ENCODE measurements around the gene TCP1. TPM values are rescaled to one million over a fixed set of nuclear protein-coding genes. Genes with fewer than 3 reads are reported as not detected.
A peak's percentile ranks its signal among the peaks of the same experiment; 100 is the strongest.

TCP1 gene
- polyA plus RNA-seq, 1 experiment, result 144 TPM

DNA sequence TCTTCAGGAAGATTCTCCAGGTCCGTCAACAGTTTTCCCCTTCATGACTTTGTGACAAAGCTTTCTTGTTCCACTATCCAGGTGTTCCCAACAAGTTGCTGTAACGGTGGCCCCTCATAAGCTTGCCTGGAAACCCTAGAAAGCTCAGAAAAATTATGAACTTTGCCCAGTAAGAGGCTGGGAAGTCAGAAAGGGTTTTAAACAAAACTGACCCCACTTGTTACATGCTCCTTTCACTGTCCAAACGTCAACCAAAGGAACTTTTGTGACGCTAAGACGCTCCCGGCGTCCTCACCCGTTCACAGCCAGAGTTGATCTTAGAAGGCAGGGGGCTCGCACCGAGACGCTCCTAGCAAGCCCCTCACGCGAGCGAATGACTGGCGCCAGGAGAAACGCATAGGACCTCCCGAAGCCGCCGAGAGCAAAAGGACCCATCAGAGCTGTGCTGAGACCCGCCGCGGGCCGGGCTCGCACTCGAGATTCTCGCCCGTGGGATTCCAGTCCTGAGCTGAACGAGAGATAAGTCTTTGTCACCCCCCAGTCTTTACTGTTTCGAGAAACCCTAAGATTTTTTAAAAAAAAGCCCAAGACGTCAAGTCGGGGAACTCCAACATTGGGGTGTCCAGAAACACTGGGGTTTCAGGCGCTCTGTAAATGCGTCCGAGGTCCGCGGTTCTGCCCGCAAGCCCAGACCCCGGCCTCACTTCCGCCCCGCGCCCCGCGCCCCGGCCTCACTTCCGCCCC, 28.1 kb downstream of the TCP1 start:
- POLR2A ChIA-PET, result no interaction called here

DNA sequence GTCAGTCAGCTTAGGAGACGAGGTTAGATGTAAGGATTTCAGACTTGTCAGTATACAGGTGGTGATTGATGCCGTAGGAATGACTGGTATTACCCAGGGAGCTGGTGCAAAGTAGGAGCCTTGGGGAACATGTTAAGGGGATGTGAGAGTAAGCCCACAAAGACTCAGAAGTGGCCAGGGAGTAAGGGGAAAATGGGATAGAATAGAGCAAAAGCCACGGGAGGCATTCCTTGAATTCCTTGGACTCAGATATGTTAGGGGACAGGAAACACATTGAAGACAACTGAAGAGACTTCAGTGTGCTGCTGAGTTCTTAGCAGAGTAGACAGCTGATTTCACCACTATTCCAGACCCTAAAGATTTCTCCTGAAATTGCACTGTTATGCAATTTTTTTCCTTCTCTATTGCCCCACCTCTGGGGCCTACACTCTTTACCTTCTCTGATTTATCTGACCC, 28.8 kb downstream of the TCP1 start:
- no peak for DNase-seq (ENCODE audit: low read depth)
- ChIA-PET POLR2A (no interaction called here), CTCF (interaction anchor here (1.0 to 1.5 kb wide), 3 partner anchors 9 to 69 kb away, joined by 3 to 6 read pairs (median 3); partner anchors contain the start of gene MRPL18)
- H3K4me3 ChIP-seq (ENCODE audit: low read depth, low read length), result no peak overlapping the region
- H3K36me3 ChIP-seq (ENCODE audit: control insufficient read depth, insufficient read depth, low read length), result peaks cover 5% of the 10 kb centered on the region
- no peaks in the 10 kb centered on the region for H3K27me3 ChIP-seq (ENCODE audit: control insufficient read depth, insufficient read depth, low read length)
- TF ChIP-seq, protein P1, sequence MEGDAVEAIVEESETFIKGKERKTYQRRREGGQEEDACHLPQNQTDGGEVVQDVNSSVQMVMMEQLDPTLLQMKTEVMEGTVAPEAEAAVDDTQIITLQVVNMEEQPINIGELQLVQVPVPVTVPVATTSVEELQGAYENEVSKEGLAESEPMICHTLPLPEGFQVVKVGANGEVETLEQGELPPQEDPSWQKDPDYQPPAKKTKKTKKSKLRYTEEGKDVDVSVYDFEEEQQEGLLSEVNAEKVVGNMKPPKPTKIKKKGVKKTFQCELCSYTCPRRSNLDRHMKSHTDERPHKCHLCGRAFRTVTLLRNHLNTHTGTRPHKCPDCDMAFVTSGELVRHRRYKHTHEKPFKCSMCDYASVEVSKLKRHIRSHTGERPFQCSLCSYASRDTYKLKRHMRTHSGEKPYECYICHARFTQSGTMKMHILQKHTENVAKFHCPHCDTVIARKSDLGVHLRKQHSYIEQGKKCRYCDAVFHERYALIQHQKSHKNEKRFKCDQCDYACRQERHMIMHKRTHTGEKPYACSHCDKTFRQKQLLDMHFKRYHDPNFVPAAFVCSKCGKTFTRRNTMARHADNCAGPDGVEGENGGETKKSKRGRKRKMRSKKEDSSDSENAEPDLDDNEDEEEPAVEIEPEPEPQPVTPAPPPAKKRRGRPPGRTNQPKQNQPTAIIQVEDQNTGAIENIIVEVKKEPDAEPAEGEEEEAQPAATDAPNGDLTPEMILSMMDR (IDR thresholded peaks at IDR 0.05; ENCODE audit: insufficient read depth, low read depth, low read length), result no peak

More for the DNA sequence above, 28.1 kb downstream of the TCP1 start:
- H3K27me3 ChIP-seq (ENCODE audit: control insufficient read depth, insufficient read depth, low read length), result no peaks in the 10 kb centered on the region
- H3K36me3 ChIP-seq (ENCODE audit: control insufficient read depth, insufficient read depth, low read length), result peaks cover 5% of the 10 kb centered on the region
- peak overlapping the region; percentile 86 for H3K4me3 ChIP-seq (ENCODE audit: low read depth, low read length)
- TF ChIP-seq, protein P1 (IDR thresholded peaks at IDR 0.05; ENCODE audit: insufficient read depth, low read depth, low read length), result no peak
- CTCF ChIA-PET, result interaction anchor here (1.1 to 1.5 kb wide), 3 partner anchors 29 to 70 kb away, joined by 3 to 6 read pairs (median 6); partner anchors contain the start of gene MRPL18
- DNase-seq (ENCODE audit: low read depth), result no peak

DNA sequence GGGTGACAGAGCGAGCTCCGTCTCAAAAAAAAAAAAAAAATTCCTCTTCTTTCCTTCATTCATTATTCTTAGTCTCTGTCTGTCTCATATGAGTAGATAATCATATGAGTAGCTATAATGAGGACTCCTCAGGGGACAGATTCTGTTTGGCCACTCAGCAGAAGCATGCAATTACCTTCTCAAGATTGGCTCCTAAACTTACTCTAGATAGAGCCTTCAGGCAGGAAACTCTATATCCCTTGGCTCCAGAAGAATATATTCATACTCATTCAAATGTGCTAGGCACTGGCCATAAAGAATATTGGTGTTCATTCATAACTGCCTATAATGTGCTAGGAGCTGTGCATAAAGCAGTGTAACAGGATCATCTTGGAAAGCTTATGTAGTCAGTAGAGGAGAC, 29.8 kb downstream of the TCP1 start:
- no peak for DNase-seq (ENCODE audit: low read depth)
- Histone ChIP-seq H3K4me3 (ENCODE audit: low read depth, low read length) (no peak overlapping the region), H3K36me3 (ENCODE audit: control insufficient read depth, insufficient read depth, low read length) (peaks cover 8% of the 10 kb centered on the region), H3K27me3 (ENCODE audit: control insufficient read depth, insufficient read depth, low read length) (no peaks in the 10 kb centered on the region)
- TF ChIP-seq, protein P1 (IDR thresholded peaks at IDR 0.05; ENCODE audit: insufficient read depth, low read depth, low read length), result no peak
- ChIA-PET CTCF (interaction anchor here (0.6 to 2.3 kb wide), 4 partner anchors 8 to 127 kb away, joined by 3 to 6 read pairs (median 4); no protein-coding TSS in a partner anchor), POLR2A (interaction anchor here (0.6 kb wide), 1 partner anchor 29 kb away, joined by 4 read pairs; no protein-coding TSS in a partner anchor)

DNA sequence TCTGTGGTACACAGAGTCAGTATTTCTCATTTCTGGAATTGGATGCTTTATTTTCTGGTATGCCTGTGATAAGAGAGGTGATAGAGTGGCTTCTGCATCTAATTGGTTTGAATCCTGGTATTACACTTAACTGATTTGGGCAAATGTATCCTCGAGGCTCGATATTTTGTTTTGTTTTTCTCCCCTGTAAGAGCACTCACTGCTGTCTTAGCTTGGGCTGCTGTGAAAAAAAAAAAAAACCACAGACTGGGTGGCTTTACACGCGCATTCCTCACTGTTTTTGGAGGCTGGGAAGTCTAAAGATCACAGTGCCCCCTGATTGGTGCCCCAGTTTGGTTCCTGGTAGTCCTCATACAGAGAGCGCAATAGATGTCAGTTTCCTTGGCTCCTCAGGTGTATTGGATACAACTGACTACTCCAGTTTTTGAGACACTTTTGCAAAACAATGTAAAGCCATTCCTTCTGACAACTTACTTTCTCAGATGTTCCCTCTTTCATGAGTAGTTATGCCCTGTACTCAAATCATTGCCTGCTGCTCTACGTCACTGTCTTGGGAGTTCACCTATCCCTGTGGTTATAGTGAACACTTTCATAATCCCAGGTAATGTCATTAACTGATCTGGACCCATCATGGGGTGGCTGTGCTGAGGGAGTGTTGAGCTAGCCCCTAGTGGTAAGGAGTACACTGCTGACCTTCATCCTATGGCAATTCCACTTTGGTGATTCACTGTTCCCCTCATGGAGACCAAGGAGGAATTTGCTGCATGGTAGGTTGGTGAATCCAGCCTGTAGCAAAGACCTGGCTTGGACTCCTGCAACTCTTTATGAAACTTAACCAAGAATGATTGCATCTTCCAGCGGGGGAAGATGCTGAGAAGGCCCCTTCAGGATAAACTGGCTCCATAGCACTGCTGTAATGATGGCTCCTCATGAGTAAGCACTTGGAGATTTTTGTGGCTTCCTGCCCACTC, 31.1 kb downstream of the TCP1 start:
- ChIA-PET CTCF (interaction anchor here (1.0 to 2.3 kb wide), 2 partner anchors 11 to 72 kb away, joined by 3 to 5 read pairs; no protein-coding TSS in a partner anchor), POLR2A (no interaction called here)

More for the DNA sequence above, 31.1 kb downstream of the TCP1 start:
- Histone ChIP-seq H3K4me3 (ENCODE audit: low read depth, low read length) (no peak overlapping the region), H3K36me3 (ENCODE audit: control insufficient read depth, insufficient read depth, low read length) (peaks cover 8% of the 10 kb centered on the region), H3K27me3 (ENCODE audit: control insufficient read depth, insufficient read depth, low read length) (no peaks in the 10 kb centered on the region)
- no peak for DNase-seq (ENCODE audit: low read depth)
- TF ChIP-seq, protein P1 (IDR thresholded peaks at IDR 0.05; ENCODE audit: insufficient read depth, low read depth, low read length), result peak; percentile 38

Data from BJ (cell line).